NT2/D1 (cell line): Measurements from ENCODE around the gene OAS2.

ENCODE experiments used
- YY1 ChIP-seq: IDR thresholded peaks from 2 replicates; pipeline ENCODE4 v1.6.1; 2011; ENCODE audit not compliant: insufficient read length, insufficient read depth
- ZNF274 ChIP-seq: IDR thresholded peaks from 2 replicates; pipeline ENCODE4 v1.6.1; 2011; ENCODE audit warnings: mild to moderate bottlenecking, low read depth, low read length

DNA sequence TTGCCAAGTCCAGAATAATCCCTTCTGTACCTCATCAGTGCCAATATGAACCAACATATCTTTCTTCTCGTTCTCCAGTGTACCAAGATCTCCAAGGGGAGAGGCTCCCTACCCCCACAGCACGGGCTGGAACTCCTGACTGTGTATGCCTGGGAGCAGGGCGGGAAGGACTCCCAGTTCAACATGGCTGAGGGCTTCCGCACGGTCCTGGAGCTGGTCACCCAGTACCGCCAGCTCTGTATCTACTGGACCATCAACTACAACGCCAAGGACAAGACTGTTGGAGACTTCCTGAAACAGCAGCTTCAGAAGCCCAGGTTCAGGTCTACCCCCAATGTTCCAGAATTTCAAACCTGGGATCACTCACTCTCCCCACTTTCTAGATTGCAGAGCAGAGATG, 10.5 kb upstream of the OAS2 start:
- no peak for TF ChIP-seq ZNF274
- no peak for TF ChIP-seq YY1
